Right lobe of liver (tissue), 6 donors: ENCODE data around the gene YWHAH. TPM values are rescaled to one million over a fixed set of nuclear protein-coding genes. Genes with fewer than 3 reads are reported as not detected.

Source experiments
- ATAC-seq, 4 donors: fragments of 200-7000 bp; cut with Tn5 transposase; one replicate each; pipeline ENCODE4 v1.9.1; 2020; ENCODE audit warnings: mild to moderate bottlenecking in 4 of 4, moderate library complexity in 4 of 4
- DNase-seq, 3 donors: peaks; one replicate each; pipeline ENCODE4 v3.0.0-alpha.2; 2020
- H3K27ac ChIP-seq, 3 donors: fragments of 200-600 bp; one replicate each; pipeline ENCODE4 v1.8.0; 2022
- H3K27me3 ChIP-seq, 2 donors: fragments of 200-600 bp; one replicate each; pipeline ENCODE4 v1.8.0; 2022
- H3K36me3 ChIP-seq, 4 donors: fragments of 200-600 bp; sonication (generic) in 1 of 4; one replicate each; pipeline versions ENCODE4 v1.5.1 to v1.8.0; 2017 to 2022; ENCODE audit warnings: control low read depth in 1 of 4
- H3K4me1 ChIP-seq, 4 donors: fragments of 200-600 bp; sonication (generic) in 1 of 4; one replicate each; pipeline versions ENCODE4 v1.5.1 to v1.8.0; 2017 to 2022; ENCODE audit warnings: control low read depth in 1 of 4
- H3K4me3 ChIP-seq, 3 donors: fragments of 200-600 bp; one replicate each; pipeline ENCODE4 v1.8.0; 2022
- H3K9me3 ChIP-seq, 4 donors: fragments of 200-600 bp; sonication (generic) in 1 of 4; one replicate each; pipeline versions ENCODE4 v1.5.1 to v1.8.0; 2017 to 2022; ENCODE audit warnings: control low read depth in 1 of 4
- CTCF ChIP-seq, 4 donors: fragments of 200-600 bp in 3 of 4; fragments of 450-650 bp in 1 of 4; IDR thresholded peaks; one replicate each; pipeline versions ENCODE4 v1.5.1 to v1.8.0; 2016 to 2022; ENCODE audit warnings: antibody characterized with exemption in 4 of 4, mild to moderate bottlenecking in 2 of 4
- POLR2A ChIP-seq: fragments of 450-650 bp; IDR thresholded peaks from one replicate; pipeline ENCODE4 v1.6.1; 2017; ENCODE audit warnings: antibody characterized with exemption, mild to moderate bottlenecking
- WGBS: methylation state at CpG from one replicate; pipeline ENCODE4 v1.1.6; 2018; ENCODE audit warnings: low coverage, low lambda C conversion rate; ENCODE audit not compliant: insufficient coverage; ENCODE audit errors: missing lambda C conversion rate; 5-methylcytosine and 5-hydroxymethylcytosine counted together
- intact Hi-C, 2 donors: fragments of 100-400 bp; cut with DNase I; formaldehyde crosslinking; loops; one replicate each; pipeline versions ENCODE4 v1.11.2 to v1.14.1; 2022
- total RNA-seq, 6 experiments: library from RNA; depleted of rRNA in 2 of 6; stranded (reverse); fragments of >200 nt in 2 of 6; fragmentation: NEBNext Ultra II Directional in 3 of 6; extraction: Animal tissue kit (Norgen Biotek cat#: 25700) in 3 of 6; gene quantifications; one replicate each; pipeline versions ENCODE4 v1.1.0 to v1.2.4, GENCODE V29; 2016 to 2023
- donor health status: DM: no; HTN: yes; CAD: no.
- donor health status: DM: no; HTN: no; CAD: no.
- donor health status: DM: no; HTN: no; CAD: no.
- donor health status: DM: no; HTN: yes; CAD: no.
- donor health status: DM: no; HTN: yes; CAD: no.

YWHAH gene
- total RNA-seq, 6 experiments from 2014 or later = 35.8 to 97.5 (median 59.1) TPM

GRCh38 chr22:31920306-31920705, 24.0 kb upstream of the YWHAH start:
- intact Hi-C loops = no loop called here
- Histone ChIP-seq H3K9me3 (no peaks in the 10 kb centered on the region), H3K4me3 (no peak overlapping the region), H3K27me3 (no peaks in the 10 kb centered on the region), H3K27ac (no peak overlapping the region), H3K36me3 (no peaks in the 10 kb centered on the region), H3K4me1 (no peaks in the 10 kb centered on the region)
- DNase-seq (no peak), ATAC-seq (no peak)
- TF ChIP-seq POLR2A (no peak), CTCF (IDR thresholded peaks at IDR 0.05) (no peak)
- 85% methylated on average over 3 of the region's 3 CpGs for WGBS

- TF ChIP-seq POLR2A = no peak
- no peak for TF ChIP-seq CTCF (IDR thresholded peaks at IDR 0.05)
- no peak for DNase-seq
- no peaks in the 10 kb centered on the region for H3K27me3 ChIP-seq
- H3K4me1 ChIP-seq = no peaks in the 10 kb centered on the region
- intact Hi-C loops = no loop called here
- ATAC-seq = no peak
- H3K4me3 ChIP-seq = no peak overlapping the region
- H3K27ac ChIP-seq = no peak overlapping the region
- H3K9me3 ChIP-seq = no peaks in the 10 kb centered on the region
- WGBS = 75% methylated on average over 3 of the region's 3 CpGs
- no peaks in the 10 kb centered on the region for H3K36me3 ChIP-seq
Measured at GRCh38 chr22:31921106-31921505, 23.2 kb upstream of the YWHAH start.

- 81% methylated on average over 5 of the region's 6 CpGs for WGBS
Measured at GRCh38 chr22:31922534-31922933, 21.8 kb upstream of the YWHAH start.

GRCh38 chr22:31923136-31923535, 21.2 kb upstream of the YWHAH start:
- ATAC-seq (peak; percentile 55 to 70 (median 65)), DNase-seq (peak in 2 of 3 donors; percentile 46 to 55)
- H3K36me3 ChIP-seq = no peaks in the 10 kb centered on the region
- intact Hi-C loops = no loop called here
- H3K4me3 ChIP-seq = no peak overlapping the region
- H3K9me3 ChIP-seq = no peaks in the 10 kb centered on the region
- H3K4me1 ChIP-seq = no peaks in the 10 kb centered on the region
- H3K27me3 ChIP-seq = no peaks in the 10 kb centered on the region
- TF ChIP-seq POLR2A = no peak
- no peak for TF ChIP-seq CTCF (IDR thresholded peaks at IDR 0.05)
- H3K27ac ChIP-seq = no peak overlapping the region
- WGBS = 20% methylated on average over 5 of the region's 5 CpGs

More at GRCh38 chr22:31922534-31922933, 21.8 kb upstream of the YWHAH start:
- Histone ChIP-seq H3K36me3 (no peaks in the 10 kb centered on the region), H3K4me3 (no peak overlapping the region), H3K27ac (no peak overlapping the region), H3K27me3 (no peaks in the 10 kb centered on the region), H3K9me3 (no peaks in the 10 kb centered on the region), H3K4me1 (no peaks in the 10 kb centered on the region)
- intact Hi-C loops = no loop called here
- TF ChIP-seq POLR2A = no peak
- TF ChIP-seq CTCF (IDR thresholded peaks at IDR 0.05) = no peak
- ATAC-seq (no peak), DNase-seq (no peak)

- Histone ChIP-seq H3K4me3 (no peak overlapping the region), H3K36me3 (no peaks in the 10 kb centered on the region), H3K9me3 (no peaks in the 10 kb centered on the region), H3K27ac (no peak overlapping the region), H3K27me3 (no peaks in the 10 kb centered on the region), H3K4me1 (no peaks in the 10 kb centered on the region)
- DNase-seq (no peak), ATAC-seq (no peak)
- WGBS = 49% methylated on average over 2 of the region's 2 CpGs
- intact Hi-C loops = no loop called here
- no peak for TF ChIP-seq POLR2A
Measured at GRCh38 chr22:31923747-31924146, 20.6 kb upstream of the YWHAH start.
